Caco-2 (cell line): ENCODE data around the gene RIPOR2. TPM values are rescaled to one million over a fixed set of nuclear protein-coding genes. Genes with fewer than 3 reads are reported as not detected.

Experiments used
- BruUV-seq: library from RNA; stranded (reverse); fragments of 400-500 nt; replicated peaks from 2 replicates; lab custom pipeline; 2021; lab: Mats Ljungman, UMichigan
- CTCF ChIA-PET: fragments of 300-600 bp; sonication (Branson Sonifier 250); formaldehyde crosslinking; loops from one replicate; lab custom pipeline; 2022; ENCODE audit warnings: antibody characterized with exemption; lab: Charles Lee
- POLR2A ChIA-PET: fragments of 300-600 bp; sonication (Branson Sonifier 250); formaldehyde crosslinking; loops from one replicate; lab custom pipeline; 2022; ENCODE audit warnings: antibody characterized with exemption; lab: Charles Lee
- DNase-seq, 2 experiments: peaks; one replicate each; pipeline versions ENCODE4 v3.0.0 to v3.0.0-alpha.2; 2020 to 2022
- H3K27me3 ChIP-seq: replicated peaks from 2 replicates; pipeline ENCODE4 v1.6.0; 2011; ENCODE audit warnings: low read length; ENCODE audit not compliant: control insufficient read depth, insufficient read depth
- H3K36me3 ChIP-seq: 2 replicates; pipeline ENCODE4 v1.5.1; 2011; ENCODE audit warnings: low read length; ENCODE audit not compliant: control insufficient read depth, insufficient read depth
- H3K4me1 ChIP-seq: fragments of 250-450 bp; sonication (Bioruptor Pico); 2 replicates; pipeline ENCODE4 v1.5.1; 2020; ENCODE audit warnings: mild to moderate bottlenecking
- H3K4me3 ChIP-seq: 2 replicates; pipeline ENCODE4 v1.5.1; 2011; ENCODE audit warnings: low read depth, mild to moderate bottlenecking, control low read depth, low read length
- H3K9me3 ChIP-seq: fragments of 250-450 bp; sonication (Bioruptor Pico); 2 replicates; pipeline ENCODE4 v1.5.1; 2020; ENCODE audit warnings: mild to moderate bottlenecking, moderate library complexity
- H3K27ac Mint-ChIP-seq: one replicate; pipeline ENCODE4 v1.8.0; 2022; ENCODE audit warnings: mixed read lengths; ENCODE audit not compliant: unreplicated experiment
- H3K27me3 Mint-ChIP-seq: one replicate; pipeline ENCODE4 v1.8.0; 2022; ENCODE audit warnings: mixed read lengths; ENCODE audit not compliant: insufficient read depth, unreplicated experiment
- H3K36me3 Mint-ChIP-seq: one replicate; pipeline ENCODE4 v1.8.0; 2022; ENCODE audit warnings: mild to moderate bottlenecking, mixed read lengths; ENCODE audit not compliant: insufficient read depth, unreplicated experiment
- H3K4me1 Mint-ChIP-seq: one replicate; pipeline ENCODE4 v1.8.0; 2022; ENCODE audit warnings: low read depth, mixed read lengths; ENCODE audit not compliant: unreplicated experiment
- H3K4me3 Mint-ChIP-seq: one replicate; pipeline ENCODE4 v1.8.0; 2022; ENCODE audit warnings: mild to moderate bottlenecking, moderate library complexity, mixed read lengths; ENCODE audit not compliant: unreplicated experiment
- H3K9me3 Mint-ChIP-seq: one replicate; pipeline ENCODE4 v1.8.0; 2022; ENCODE audit warnings: mixed read lengths; ENCODE audit not compliant: unreplicated experiment
- intact Hi-C: fragments of 100-400 bp; cut with micrococcal nuclease; formaldehyde crosslinking; loops from one replicate; pipeline ENCODE4 v1.10.0; 2022; ENCODE audit not compliant: unreplicated experiment
- total RNA-seq: library from RNA; stranded (reverse); gene quantifications from 2 replicates; pipeline ENCODE4 v1.2.3, GENCODE V29; 2022
- TF ChIP-seq, protein P1 (sequence below), 2 experiments: fragments of 200-600 bp in 1 of 2; IDR thresholded peaks; 1 replicate in 1 of 2; 2 replicates in 1 of 2; pipeline versions ENCODE4 v1.5.1 to v1.8.0; 2011 to 2022; ENCODE audit warnings: antibody characterized with exemption in 1 of 2, control low read depth in 1 of 2, inconsistent platforms in 1 of 2, low read depth in 1 of 2, low read length in 1 of 2, mild to moderate bottlenecking in 1 of 2, moderate library complexity in 1 of 2; ENCODE audit not compliant: insufficient read depth in 1 of 2, severe bottlenecking in 1 of 2, unreplicated experiment in 1 of 2

RIPOR2 gene
- total RNA-seq, 1 experiment from 2014 or later = 0.64 TPM

DNA sequence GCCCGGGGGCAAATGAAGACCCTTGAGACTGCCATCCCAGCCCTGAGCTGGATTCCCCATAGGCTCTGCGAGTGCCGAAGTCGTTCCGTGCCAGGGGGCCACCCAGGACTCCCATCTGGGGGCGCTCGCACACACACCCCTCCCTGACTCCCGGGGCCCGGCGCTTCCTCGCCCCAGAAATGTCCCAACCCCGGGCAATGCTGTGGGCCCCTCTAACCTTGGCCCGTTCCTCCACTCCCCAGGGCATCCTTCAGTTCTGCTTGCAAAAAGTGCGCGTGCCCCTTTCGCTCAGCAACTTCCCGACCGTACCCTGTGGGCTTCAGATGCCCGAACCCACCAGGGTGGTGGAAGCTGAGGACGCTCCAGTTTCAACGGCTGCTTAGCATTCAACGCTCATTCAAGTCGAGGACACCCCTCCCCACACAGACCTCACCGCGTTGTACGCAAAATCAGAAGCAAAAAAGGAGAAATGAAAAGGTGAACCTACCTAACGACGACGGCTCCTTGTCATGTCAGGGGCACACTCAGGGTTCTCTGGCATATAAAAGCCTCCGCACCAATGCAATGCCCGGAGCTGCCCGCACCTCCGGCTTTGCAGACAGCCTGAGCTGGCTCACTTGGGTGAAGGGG, 25.3 kb downstream of the RIPOR2 start:
- DNase-seq = no peak
- intact Hi-C loops = loop anchor here (5.0 kb wide), 1 partner anchor 53 kb away; no protein-coding TSS in a partner anchor
- Histone ChIP-seq H3K9me3 (no peaks in the 10 kb centered on the region), H3K27me3 (peaks cover 4% of the 10 kb centered on the region), H3K4me1 (no peaks in the 10 kb centered on the region), H3K36me3 (no peaks in the 10 kb centered on the region), H3K4me3 (peak overlapping the region; percentile 40)
- Mint-ChIP-seq H3K4me1 (no peaks in the 10 kb centered on the region), H3K9me3 (no peaks in the 10 kb centered on the region), H3K4me3 (peak overlapping the region; percentile 76), H3K36me3 (no peaks in the 10 kb centered on the region), H3K27ac (no peak overlapping the region), H3K27me3 (peaks cover 15% of the 10 kb centered on the region)
- CTCF ChIA-PET = interaction anchor here (0.6 to 1.4 kb wide), 5 partner anchors 10 to 196 kb away, joined by 3 to 4 read pairs (median 3); no protein-coding TSS in a partner anchor
- POLR2A ChIA-PET = interaction anchor here (0.6 kb wide), 1 partner anchor 190 kb away, joined by 28 read pairs; no protein-coding TSS in a partner anchor
- no TSS peak for BruUV-seq
- TF ChIP-seq, protein P1, sequence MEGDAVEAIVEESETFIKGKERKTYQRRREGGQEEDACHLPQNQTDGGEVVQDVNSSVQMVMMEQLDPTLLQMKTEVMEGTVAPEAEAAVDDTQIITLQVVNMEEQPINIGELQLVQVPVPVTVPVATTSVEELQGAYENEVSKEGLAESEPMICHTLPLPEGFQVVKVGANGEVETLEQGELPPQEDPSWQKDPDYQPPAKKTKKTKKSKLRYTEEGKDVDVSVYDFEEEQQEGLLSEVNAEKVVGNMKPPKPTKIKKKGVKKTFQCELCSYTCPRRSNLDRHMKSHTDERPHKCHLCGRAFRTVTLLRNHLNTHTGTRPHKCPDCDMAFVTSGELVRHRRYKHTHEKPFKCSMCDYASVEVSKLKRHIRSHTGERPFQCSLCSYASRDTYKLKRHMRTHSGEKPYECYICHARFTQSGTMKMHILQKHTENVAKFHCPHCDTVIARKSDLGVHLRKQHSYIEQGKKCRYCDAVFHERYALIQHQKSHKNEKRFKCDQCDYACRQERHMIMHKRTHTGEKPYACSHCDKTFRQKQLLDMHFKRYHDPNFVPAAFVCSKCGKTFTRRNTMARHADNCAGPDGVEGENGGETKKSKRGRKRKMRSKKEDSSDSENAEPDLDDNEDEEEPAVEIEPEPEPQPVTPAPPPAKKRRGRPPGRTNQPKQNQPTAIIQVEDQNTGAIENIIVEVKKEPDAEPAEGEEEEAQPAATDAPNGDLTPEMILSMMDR (IDR thresholded peaks at IDR 0.05; ENCODE audit: insufficient read depth in 1 of 2, low read depth in 1 of 2, low read length in 1 of 2, severe bottlenecking in 1 of 2, unreplicated experiment in 1 of 2) = no peak

DNA sequence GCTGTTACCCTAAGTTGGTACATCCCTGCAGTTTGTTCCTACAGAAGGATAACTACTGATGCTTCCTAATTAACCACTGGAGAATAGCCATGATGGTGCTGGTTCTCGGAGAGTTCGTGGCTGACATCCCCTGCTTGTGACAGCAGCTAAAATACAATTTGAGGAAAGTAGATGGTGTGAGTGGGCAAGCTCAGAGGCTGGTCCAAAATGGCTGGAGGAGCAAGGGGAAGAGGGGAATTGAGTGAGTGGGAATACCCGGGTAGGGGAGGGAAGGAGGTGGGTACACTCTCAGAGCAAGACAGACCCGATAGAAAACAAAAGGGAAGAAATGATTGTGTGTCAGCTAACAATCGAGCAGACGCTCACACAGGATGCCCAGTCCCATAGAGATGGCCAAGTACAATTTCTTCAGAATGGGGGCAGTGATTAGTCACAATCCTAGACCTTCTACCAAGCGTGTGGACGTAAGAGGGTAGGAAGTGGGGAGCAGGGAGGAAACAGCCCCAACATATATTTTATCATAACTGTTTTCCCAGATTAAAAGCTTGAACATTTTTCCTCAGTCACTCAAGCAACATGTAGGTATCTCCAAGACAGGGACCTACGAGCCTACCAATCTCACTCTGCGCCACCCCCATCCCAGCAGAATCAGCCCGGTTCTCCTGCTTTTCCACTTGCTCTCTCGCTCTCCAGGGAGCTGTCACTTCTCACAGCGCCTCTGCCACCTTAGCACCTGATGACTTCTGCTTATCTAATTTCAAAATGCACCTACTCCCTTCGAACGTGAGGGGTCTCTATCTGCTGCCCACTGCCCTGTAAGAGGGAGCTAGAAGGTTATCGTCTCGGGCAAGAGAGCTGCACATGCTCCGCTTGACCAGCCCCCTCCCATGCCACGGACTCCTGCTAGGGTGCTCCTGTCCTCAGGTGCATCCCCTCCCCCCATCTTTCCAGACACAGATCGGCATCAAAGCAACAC, 26.2 kb downstream of the RIPOR2 start:
- Mint-ChIP-seq H3K4me1 (no peaks in the 10 kb centered on the region), H3K36me3 (no peaks in the 10 kb centered on the region), H3K27me3 (peaks cover 15% of the 10 kb centered on the region), H3K4me3 (peak overlapping the region; percentile 76), H3K9me3 (no peaks in the 10 kb centered on the region), H3K27ac (no peak overlapping the region)
- BruUV-seq = no TSS peak
- Histone ChIP-seq H3K27me3 (peaks cover 4% of the 10 kb centered on the region), H3K9me3 (no peaks in the 10 kb centered on the region), H3K36me3 (no peaks in the 10 kb centered on the region), H3K4me1 (no peaks in the 10 kb centered on the region), H3K4me3 (no peak overlapping the region)
- intact Hi-C loops = loop anchor here (5.0 kb wide), 1 partner anchor 52 kb away; no protein-coding TSS in a partner anchor
- TF ChIP-seq, protein P1 (IDR thresholded peaks at IDR 0.05; ENCODE audit: insufficient read depth in 1 of 2, low read depth in 1 of 2, low read length in 1 of 2, severe bottlenecking in 1 of 2, unreplicated experiment in 1 of 2) = no peak
- POLR2A ChIA-PET = no interaction called here
- DNase-seq = no peak
- CTCF ChIA-PET = no interaction called here

DNA sequence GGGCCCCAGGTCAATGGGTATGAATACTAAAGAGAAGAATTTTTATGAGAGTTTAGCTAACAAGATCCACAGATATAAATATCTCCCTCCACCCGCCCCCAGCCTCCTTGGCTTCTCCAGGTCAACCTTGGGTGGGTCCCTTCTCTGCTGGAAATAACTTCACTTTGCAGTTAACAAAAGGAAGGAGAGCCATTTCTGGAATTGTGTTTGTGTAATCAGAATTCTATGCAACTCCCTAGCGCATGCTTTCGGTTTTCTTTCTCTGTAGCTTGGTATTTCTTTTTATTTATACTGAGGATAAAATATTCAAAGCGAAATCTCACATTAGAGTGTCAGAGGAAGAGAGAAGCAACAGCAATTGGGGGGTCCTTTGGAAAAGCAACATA, 27.1 kb downstream of the RIPOR2 start:
- CTCF ChIA-PET = no interaction called here
- Histone ChIP-seq H3K27me3 (peaks cover 4% of the 10 kb centered on the region), H3K9me3 (no peaks in the 10 kb centered on the region), H3K36me3 (no peaks in the 10 kb centered on the region), H3K4me1 (no peaks in the 10 kb centered on the region), H3K4me3 (no peak overlapping the region)
- Mint-ChIP-seq H3K4me3 (no peak overlapping the region), H3K27me3 (peaks cover 15% of the 10 kb centered on the region), H3K4me1 (no peaks in the 10 kb centered on the region), H3K36me3 (no peaks in the 10 kb centered on the region), H3K9me3 (no peaks in the 10 kb centered on the region), H3K27ac (no peak overlapping the region)
- POLR2A ChIA-PET = no interaction called here
- intact Hi-C loops = no loop called here
- TF ChIP-seq, protein P1 (IDR thresholded peaks at IDR 0.05; ENCODE audit: insufficient read depth in 1 of 2, low read depth in 1 of 2, low read length in 1 of 2, severe bottlenecking in 1 of 2, unreplicated experiment in 1 of 2) = no peak
- no TSS peak for BruUV-seq
- DNase-seq = no peak
